ENCODE data around the gene SVBP.

The SVBP gene

GRCh38 chr1:42758641-42759040 is 58.6 kb downstream of the SVBP start:
- H3K9me3 ChIP-seq (replicated peaks in 1 of 11) = no peaks in the 10 kb centered on the region; a peak in 1 of 22 replicates
- peak overlapping the region in 1 of 11 experiments; percentile 2; a peak in 1 of 22 replicates for H3K27ac ChIP-seq
- H3K4me1 ChIP-seq = peaks cover 23 to 41% (median 25%) of the 10 kb centered on the region in 10 experiments
- peaks cover 75 to 100% (median 90%) of the 10 kb centered on the region in 11 experiments for H3K36me3 ChIP-seq
- no peaks in the 10 kb centered on the region for H3K27me3 ChIP-seq
- no peak for TF ChIP-seq Cebpa-rat (IDR thresholded peaks at IDR 0.05)
- H3K9ac ChIP-seq = 0 out of 22 replicates have a peak overlapping the region, but pooled peaks of 1 of the 11 experiments have one; percentile 56
- H3K4me2 ChIP-seq = peak overlapping the region in 6 of 11 experiments; percentile 20 to 81 (median 46); a peak in 10 of 22 replicates
- no peak overlapping the region for H3K4me3 ChIP-seq
- H4K20me1 ChIP-seq = peaks cover 0 to 39% (median 5%) of the 10 kb centered on the region in 11 experiments; a peak in 10 of 22 replicates

GRCh38 chr1:42757892-42758275 is 59.3 kb downstream of the SVBP start:
- peaks cover 17 to 33% (median 22%) of the 10 kb centered on the region in 10 experiments for H3K4me1 ChIP-seq
- no peaks in the 10 kb centered on the region for H3K27me3 ChIP-seq
- peaks cover 81 to 100% (median 98%) of the 10 kb centered on the region in 11 experiments for H3K36me3 ChIP-seq
- H3K9me3 ChIP-seq (replicated peaks in 1 of 11) = peaks cover 0 to 6% (median 0%) of the 10 kb centered on the region in 11 experiments; a peak in 4 of 22 replicates
- no peak overlapping the region for H3K27ac ChIP-seq
- H3K4me2 ChIP-seq = no peak overlapping the region
- TF ChIP-seq Cebpa-rat (IDR thresholded peaks at IDR 0.05) = no peak
- H3K9ac ChIP-seq = no peak overlapping the region; a peak in 1 of 22 replicates
- peaks cover 0 to 33% (median 5%) of the 10 kb centered on the region in 11 experiments; a peak in 8 of 22 replicates for H4K20me1 ChIP-seq
- no peak overlapping the region for H3K4me3 ChIP-seq

Measured in BLaER1 treated with 17β-estradiol and CSF1 and Interleukin-3, amounts not matched to agents 10 nM and 100 nM (cell line).